H1 (cell line): Measurements from ENCODE around the gene DRC3. TPM values are rescaled to one million over a fixed set of nuclear protein-coding genes. Genes with fewer than 3 reads are reported as not detected.

Source experiments
- CTCF ChIA-PET: fragments of 300-600 bp; sonication (Branson Sonifier 250); formaldehyde crosslinking; loops from one replicate; lab custom pipeline; 2021; ENCODE audit not compliant: partially characterized antibody; lab: Charles Lee
- POLR2A ChIA-PET: fragments of 300-600 bp; sonication (Branson Sonifier 250); formaldehyde crosslinking; loops from one replicate; lab custom pipeline; 2021; ENCODE audit warnings: inconsistent platforms; ENCODE audit not compliant: partially characterized antibody; lab: Charles Lee
- DNase-seq, 2 experiments: peaks; one replicate each; pipeline versions ENCODE4 v3.0.0 to v3.0.0-alpha.2; 2010 to 2022; ENCODE audit warnings: low spot score in 2 of 2, low read depth in 1 of 2, mixed read lengths in 1 of 2
- FAIRE-seq: peaks from 2 replicates; lab custom pipeline; 2011; peaks lifted over from hg19 to GRCh38; lab: Jason Lieb, UNC
- H2AFZ ChIP-seq: 2 replicates; pipeline ENCODE4 v1.8.1; 2012; ENCODE audit warnings: low read length, inconsistent platforms
- H2AK5ac ChIP-seq: 2 replicates; pipeline ENCODE4 v1.6.1; 2013; ENCODE audit warnings: low read depth, low read length
- H2BK120ac ChIP-seq: replicated peaks from 2 replicates; pipeline ENCODE3; 2013; ENCODE audit warnings: low read depth, low read length, inconsistent platforms
- H2BK12ac ChIP-seq: 2 replicates; pipeline ENCODE4 v1.6.1; 2013; ENCODE audit warnings: low read depth, low read length
- H2BK15ac ChIP-seq: 2 replicates; pipeline ENCODE4 v1.6.1; 2013; ENCODE audit warnings: low read length
- H2BK20ac ChIP-seq: 2 replicates; pipeline ENCODE4 v1.6.1; 2013; ENCODE audit warnings: low read length
- H2BK5ac ChIP-seq: 2 replicates; pipeline ENCODE4 v1.6.1; 2013; ENCODE audit warnings: low read depth, low read length
- H3K14ac ChIP-seq: 2 replicates; pipeline ENCODE4 v1.6.1; 2013; ENCODE audit warnings: inconsistent platforms; ENCODE audit not compliant: insufficient read length
- H3K18ac ChIP-seq: 2 replicates; pipeline ENCODE4 v1.6.1; 2013; ENCODE audit warnings: low read length; ENCODE audit errors: extremely low read depth
- H3K23ac ChIP-seq: 2 replicates; pipeline ENCODE4 v1.6.1; 2013; ENCODE audit warnings: inconsistent platforms; ENCODE audit not compliant: insufficient read length
- H3K23me2 ChIP-seq: 2 replicates; pipeline ENCODE4 v1.6.1; 2013; ENCODE audit warnings: low read depth, low read length
- H3K27ac ChIP-seq: 2 replicates; pipeline ENCODE4 v1.6.1; 2011; ENCODE audit warnings: low read depth, low read length, inconsistent platforms
- H3K27me3 ChIP-seq, 4 experiments: replicated peaks in 1 of 4; 1 replicate in 1 of 4; 2 replicates in 3 of 4; pipeline versions ENCODE4 v1.6.1 to v1.8.1; 2011 to 2013; ENCODE audit warnings: low read length in 3 of 4, mild to moderate bottlenecking in 3 of 4, inconsistent platforms in 2 of 4, mixed read lengths in 2 of 4, moderate library complexity in 1 of 4; ENCODE audit not compliant: control insufficient read depth in 3 of 4, insufficient read depth in 3 of 4; ENCODE audit errors: extremely low read depth in 1 of 4
- H3K36me3 ChIP-seq, 4 experiments: 2 replicates each; pipeline versions ENCODE4 v1.6.1 to v1.8.1; 2011 to 2013; ENCODE audit warnings: mild to moderate bottlenecking in 4 of 4, low read length in 3 of 4, moderate library complexity in 2 of 4, control low read depth in 1 of 4, inconsistent platforms in 1 of 4; ENCODE audit not compliant: insufficient read depth in 4 of 4, control insufficient read depth in 2 of 4
- H3K4ac ChIP-seq: replicated peaks from 2 replicates; pipeline ENCODE3; 2013; ENCODE audit warnings: low read length, low read depth, mixed read lengths, inconsistent platforms; ENCODE audit not compliant: insufficient read length
- H3K4me1 ChIP-seq, 4 experiments: replicated peaks in 1 of 4; 1 replicate in 1 of 4; 2 replicates in 3 of 4; pipeline versions ENCODE4 v1.6.1 to v1.8.1; 2011 to 2013; ENCODE audit warnings: low read length in 3 of 4, inconsistent platforms in 2 of 4, mixed read lengths in 1 of 4; ENCODE audit not compliant: insufficient read depth in 4 of 4, control insufficient read depth in 3 of 4
- H3K4me2 ChIP-seq, 2 experiments: 2 replicates each; pipeline versions ENCODE4 v1.6.1 to v1.8.1; 2011 to 2013; ENCODE audit warnings: low read depth in 2 of 2, low read length in 2 of 2, control low read depth in 1 of 2, inconsistent platforms in 1 of 2, mild to moderate bottlenecking in 1 of 2; ENCODE audit not compliant: insufficient read depth in 1 of 2
- H3K4me3 ChIP-seq, 4 experiments: fragments of 200-600, 300-600 bp in 1 of 4; sonication (generic), shearing (Covaris generic), sonication (Bioruptor Twin) in 1 of 4; 2 replicates each; pipeline versions ENCODE4 v1.5.1 to v1.8.1; 2011 to 2016; ENCODE audit warnings: low read length in 4 of 4, low read depth in 3 of 4, control low read depth in 2 of 4, inconsistent platforms in 2 of 4, mild to moderate bottlenecking in 2 of 4, mixed read lengths in 1 of 4, moderate library complexity in 1 of 4; ENCODE audit not compliant: insufficient read depth in 2 of 4; ENCODE audit errors: extremely low read depth in 1 of 4
- H3K56ac ChIP-seq: replicated peaks from 2 replicates; pipeline ENCODE3; 2013; ENCODE audit warnings: low read depth, mild to moderate bottlenecking, mixed read lengths, low read length, inconsistent platforms; ENCODE audit not compliant: insufficient read length
- H3K79me1 ChIP-seq: 2 replicates; pipeline ENCODE4 v1.6.1; 2013; ENCODE audit warnings: low read depth, low read length, control low read depth
- H3K79me2 ChIP-seq, 2 experiments: 2 replicates each; pipeline versions ENCODE4 v1.6.1 to v1.8.1; 2012 to 2013; ENCODE audit warnings: low read length in 2 of 2, mild to moderate bottlenecking in 2 of 2, inconsistent platforms in 1 of 2; ENCODE audit not compliant: insufficient read depth in 2 of 2, control insufficient read depth in 1 of 2
- H3K9ac ChIP-seq, 4 experiments: replicated peaks in 1 of 4; 1 replicate in 1 of 4; 2 replicates in 3 of 4; pipeline versions ENCODE4 v1.6.1 to v1.8.1; 2011 to 2013; ENCODE audit warnings: low read depth in 3 of 4, low read length in 3 of 4, control low read depth in 2 of 4, mild to moderate bottlenecking in 2 of 4, moderate library complexity in 2 of 4, inconsistent platforms in 1 of 4; ENCODE audit errors: extremely low read depth in 1 of 4
- H3K9me3 ChIP-seq, 2 experiments: 2 replicates each; pipeline versions ENCODE4 v1.6.1 to v1.8.1; 2012 to 2013; ENCODE audit warnings: mild to moderate bottlenecking in 2 of 2, moderate library complexity in 2 of 2, control low read depth in 1 of 2, inconsistent platforms in 1 of 2, low read depth in 1 of 2, low read length in 1 of 2, mixed read lengths in 1 of 2; ENCODE audit not compliant: insufficient read depth in 2 of 2
- H4K20me1 ChIP-seq, 2 experiments: replicated peaks in 1 of 2; 2 replicates each; pipeline versions ENCODE3 to v1.8.1; 2011 to 2013; ENCODE audit warnings: inconsistent platforms in 2 of 2, low read length in 2 of 2, mild to moderate bottlenecking in 1 of 2; ENCODE audit not compliant: insufficient read depth in 2 of 2, control insufficient read depth in 1 of 2
- H4K5ac ChIP-seq: 2 replicates; pipeline ENCODE4 v1.6.1; 2013; ENCODE audit warnings: low read length, low read depth, mixed read lengths, inconsistent platforms; ENCODE audit not compliant: insufficient read length
- H4K8ac ChIP-seq: 2 replicates; pipeline ENCODE4 v1.8.0; 2013; ENCODE audit warnings: mild to moderate bottlenecking, moderate library complexity, low read length, inconsistent platforms; ENCODE audit not compliant: insufficient read depth; ENCODE audit errors: extremely low read depth
- H4K91ac ChIP-seq: replicated peaks from 2 replicates; pipeline ENCODE3; 2013; ENCODE audit warnings: low read length, mixed read lengths, inconsistent platforms; ENCODE audit not compliant: insufficient read length
- CHD2 ChIP-seq: IDR thresholded peaks from 2 replicates; pipeline ENCODE4 v1.6.1; 2012; ENCODE audit warnings: low read length, improper control_type of control experiment
- HDAC6 ChIP-seq: IDR thresholded peaks from one replicate; pipeline ENCODE4 v1.7.1; 2012; ENCODE audit warnings: low read depth, mild to moderate bottlenecking, inconsistent platforms, low read length, moderate library complexity
- KDM1A ChIP-seq: fragments of 200-600, 300-600 bp; sonication (generic); IDR thresholded peaks from 2 replicates; pipeline ENCODE4 v1.7.1; 2016; ENCODE audit warnings: mild to moderate bottlenecking, low read length, borderline replicate concordance
- POLR2AphosphoS5 ChIP-seq: IDR thresholded peaks from 2 replicates; pipeline ENCODE4 v1.6.1; 2011; ENCODE audit warnings: low read depth, low read length
- RFX5 ChIP-seq: IDR thresholded peaks from 2 replicates; pipeline ENCODE4 v1.6.1; 2011; ENCODE audit warnings: low read depth, low read length, improper control_type of control experiment, borderline replicate concordance
- TEAD4 ChIP-seq: IDR thresholded peaks from 2 replicates; pipeline ENCODE4 v1.6.1; 2012; ENCODE audit warnings: low read depth, low read length, inconsistent platforms, mixed read lengths
- WGBS, 2 experiments: shearing (Covaris generic) in 1 of 2; methylation state at CpG; one replicate each; pipeline versions ENCODE4 v1.1.6 to v1.1.7; 2013 to 2015; ENCODE audit warnings: low lambda C conversion rate in 2 of 2, mixed read lengths in 2 of 2, inconsistent platforms in 1 of 2, low coverage in 1 of 2, missing lambda C conversion rate in 1 of 2; ENCODE audit not compliant: insufficient replicate concordance in 2 of 2, insufficient coverage in 1 of 2, insufficient read length in 1 of 2; ENCODE audit errors: extremely low coverage in 1 of 2, missing lambda C conversion rate in 1 of 2; 5-methylcytosine and 5-hydroxymethylcytosine counted together
- polyA plus RNA-seq, 7 experiments: library from polyadenylated mRNA; depleted of rRNA in 3 of 7; stranded (reverse) in 5 of 7; unstranded in 2 of 7; fragments of >200 nt in 5 of 7; fragments of 200-250 nt in 2 of 7; gene quantifications; 1 replicate in 5 of 7; 2 replicates in 1 of 7; 4 replicates in 1 of 7; pipeline versions ENCODE4 v1.2.1 to v1.2.3, GENCODE V29; 2011 to 2013; ENCODE audit warnings: missing spikeins in 2 of 7, mixed read lengths in 2 of 7
- total RNA-seq: library from RNA; stranded (reverse); fragmentation: NEBNext Ultra II Directional; extraction: Animal tissue kit (Norgen Biotek cat#: 25700); gene quantifications from 2 replicates; pipeline ENCODE4 v1.2.1, GENCODE V29; 2021
- TF ChIP-seq, protein P1 (sequence below): IDR thresholded peaks from 2 replicates; pipeline ENCODE4 v1.6.1; 2011; ENCODE audit warnings: low read length, improper control_type of control experiment

DRC3 gene
- total and polyA plus RNA-seq, 2 of the 8 experiments (the other 6 are each of a cell fraction or from before 2014, with no cell fraction given) = 0.59 TPM; not detected in 1

- POLR2A ChIA-PET = interaction anchor here (1.2 kb wide), 1 partner anchor 22 kb away, joined by 3 read pairs; no protein-coding TSS in a partner anchor
Observed at GRCh38 chr17:17957584-17957916, 15.1 kb upstream of the DRC3 start.

More at GRCh38 chr17:17957584-17957916, 15.1 kb upstream of the DRC3 start:
- Histone ChIP-seq H3K18ac (no peak overlapping the region), H3K27me3 (no peaks in the 10 kb centered on the region), H2BK120ac (no peak overlapping the region), H4K20me1 (no peaks in the 10 kb centered on the region), H3K79me2 (no peaks in the 10 kb centered on the region), H2AFZ (no peak overlapping the region), H2BK20ac (no peak overlapping the region), H3K9me3 (no peaks in the 10 kb centered on the region), H2BK12ac (no peak overlapping the region), H3K4ac (no peak overlapping the region), H4K91ac (no peak overlapping the region), H2BK5ac (no peak overlapping the region), H3K23ac (no peak overlapping the region), H4K8ac (no peak overlapping the region), H3K4me3 (no peak overlapping the region), H4K5ac (no peak overlapping the region), H3K79me1 (no peaks in the 10 kb centered on the region), H3K23me2 (no peaks in the 10 kb centered on the region), H3K36me3 (no peaks in the 10 kb centered on the region), H3K9ac (no peak overlapping the region), H3K14ac (no peak overlapping the region), H3K4me2 (no peak overlapping the region), H2BK15ac (no peak overlapping the region), H3K4me1 (peaks cover 0 to 6% (median 0%) of the 10 kb centered on the region in 4 experiments; a peak in 1 of 7 replicates), H2AK5ac (no peak overlapping the region), H3K56ac (no peak overlapping the region), H3K27ac (no peak overlapping the region)
- CTCF ChIA-PET = interaction anchor here (1.0 to 2.0 kb wide), 5 partner anchors 10 to 66 kb away, joined by 3 to 9 read pairs (median 6); no protein-coding TSS in a partner anchor
- WGBS, 2 experiments = 95% methylated on average over 7 of the region's 7 CpGs; no CpG with 5 or more reads in 1 of the 2 experiments
- FAIRE-seq = no peak
- no peak for DNase-seq
- TF ChIP-seq TEAD4 = no peak
- TF ChIP-seq, protein P1, sequence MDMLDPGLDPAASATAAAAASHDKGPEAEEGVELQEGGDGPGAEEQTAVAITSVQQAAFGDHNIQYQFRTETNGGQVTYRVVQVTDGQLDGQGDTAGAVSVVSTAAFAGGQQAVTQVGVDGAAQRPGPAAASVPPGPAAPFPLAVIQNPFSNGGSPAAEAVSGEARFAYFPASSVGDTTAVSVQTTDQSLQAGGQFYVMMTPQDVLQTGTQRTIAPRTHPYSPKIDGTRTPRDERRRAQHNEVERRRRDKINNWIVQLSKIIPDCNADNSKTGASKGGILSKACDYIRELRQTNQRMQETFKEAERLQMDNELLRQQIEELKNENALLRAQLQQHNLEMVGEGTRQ = no peak
- no peak for TF ChIP-seq CHD2
- TF ChIP-seq KDM1A = no peak
- TF ChIP-seq HDAC6 = no peak
- no peak for TF ChIP-seq RFX5
- TF ChIP-seq POLR2AphosphoS5 = no peak
